Ramos (cell line): ENCODE measurements around the gene RILPL1.
"Not testable (repeated sequence)": the region's sequence is repeated elsewhere in the genome, so short reads cannot be mapped to it uniquely, and the experiment has no call there.

ENCODE experiments used
- in situ Hi-C: fragments of 300-500 bp; cut with MboI; formaldehyde crosslinking; loops from one replicate; pipeline ENCODE4 v1.14.3; 2022; ENCODE audit warnings: low sequenced_read_pairs; ENCODE audit not compliant: unreplicated experiment

The RILPL1 gene

GRCh38 chr12:123474485-123475245, 58.9 kb downstream of the RILPL1 start:
- in situ Hi-C loops = no loop called here

DNA sequence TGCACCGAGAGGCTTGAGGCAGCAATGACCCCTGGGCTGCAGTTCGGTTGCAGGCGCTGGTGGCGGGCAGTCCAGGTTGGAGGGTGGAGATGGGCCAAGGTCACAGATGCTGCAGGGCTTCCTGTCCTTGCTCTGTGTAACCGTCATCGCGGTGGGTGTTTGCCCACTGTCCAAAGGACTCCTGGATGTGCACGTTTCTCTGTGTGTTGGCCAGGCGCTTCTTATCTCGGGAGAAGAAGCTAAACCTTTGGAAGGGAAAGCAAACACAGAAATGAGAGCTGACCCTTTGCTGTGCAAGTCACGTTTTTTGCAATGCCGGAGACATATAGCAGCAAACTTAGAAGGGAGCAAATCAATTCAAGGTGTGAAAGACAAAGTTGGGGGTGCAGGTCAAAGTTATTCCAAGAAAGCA, 61.1 kb downstream of the RILPL1 start:
- in situ Hi-C loops = no loop called here

- in situ Hi-C loops = no loop called here
These were observed 62.0 kb downstream of the RILPL1 start for GRCh38 chr12:123471374-123472068.

DNA sequence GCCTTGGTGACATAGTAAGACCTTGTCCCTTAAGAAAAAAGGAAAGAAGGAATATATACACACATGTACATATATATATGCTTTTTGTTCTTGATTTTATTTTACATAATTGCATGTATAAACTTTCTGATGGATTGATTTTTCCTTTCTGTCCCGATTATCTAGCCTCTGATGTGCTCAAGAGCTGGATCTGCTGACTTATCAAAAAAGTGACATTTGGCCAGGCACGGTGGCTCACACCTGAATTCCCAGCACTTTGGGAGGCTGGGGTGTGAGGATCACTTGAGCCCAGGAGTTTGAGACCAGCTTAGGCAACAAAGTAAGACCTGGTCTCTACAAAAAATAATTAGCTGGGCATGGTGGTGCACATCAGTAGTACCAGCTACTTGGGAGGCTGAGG, 63.5 kb downstream of the RILPL1 start:
- in situ Hi-C loops = no loop called here

DNA sequence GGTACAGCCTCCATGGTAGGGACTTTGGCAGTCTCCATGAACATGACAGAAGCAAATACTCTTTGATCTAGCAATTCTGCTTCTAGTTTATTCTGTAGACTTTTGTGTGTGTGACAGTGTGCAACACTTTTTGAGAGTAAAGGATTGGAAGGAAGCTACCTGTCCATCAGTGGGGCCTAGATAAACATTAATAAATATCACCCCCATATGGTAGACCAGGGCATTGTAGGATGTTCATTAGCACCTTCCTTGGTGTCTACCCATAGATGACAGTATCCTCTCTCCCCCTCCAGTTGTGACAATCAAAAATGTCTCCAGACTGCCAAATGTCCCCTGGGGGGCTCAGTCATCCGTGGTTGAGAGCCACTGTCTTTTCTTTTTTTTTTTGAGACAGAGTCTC, 64.7 kb downstream of the RILPL1 start:
- in situ Hi-C loops = no loop called here

GRCh38 chr12:123465084-123465483, 68.4 kb downstream of the RILPL1 start:
- in situ Hi-C loops = no loop called here

DNA sequence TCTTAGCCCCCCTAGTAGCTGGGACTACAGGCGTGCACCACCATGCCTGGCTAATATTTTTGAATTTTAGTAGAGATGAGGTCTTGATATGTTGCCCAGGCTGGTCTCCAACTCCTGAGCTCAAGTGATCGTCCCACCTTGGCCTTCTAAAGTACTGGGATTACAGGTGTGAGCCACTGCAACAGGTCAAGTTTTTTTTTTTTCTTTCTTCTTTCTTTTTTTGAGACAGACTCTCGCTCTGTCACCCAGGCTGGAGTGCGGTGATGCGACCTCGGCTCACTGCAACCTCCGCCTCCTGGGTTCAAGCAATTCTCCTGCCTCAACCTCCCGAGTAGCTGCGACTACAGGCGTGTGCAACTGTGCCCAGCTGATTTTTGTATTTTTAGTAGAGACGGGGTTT, 70.3 kb downstream of the RILPL1 start:
- in situ Hi-C loops = not testable (repeated sequence)

DNA sequence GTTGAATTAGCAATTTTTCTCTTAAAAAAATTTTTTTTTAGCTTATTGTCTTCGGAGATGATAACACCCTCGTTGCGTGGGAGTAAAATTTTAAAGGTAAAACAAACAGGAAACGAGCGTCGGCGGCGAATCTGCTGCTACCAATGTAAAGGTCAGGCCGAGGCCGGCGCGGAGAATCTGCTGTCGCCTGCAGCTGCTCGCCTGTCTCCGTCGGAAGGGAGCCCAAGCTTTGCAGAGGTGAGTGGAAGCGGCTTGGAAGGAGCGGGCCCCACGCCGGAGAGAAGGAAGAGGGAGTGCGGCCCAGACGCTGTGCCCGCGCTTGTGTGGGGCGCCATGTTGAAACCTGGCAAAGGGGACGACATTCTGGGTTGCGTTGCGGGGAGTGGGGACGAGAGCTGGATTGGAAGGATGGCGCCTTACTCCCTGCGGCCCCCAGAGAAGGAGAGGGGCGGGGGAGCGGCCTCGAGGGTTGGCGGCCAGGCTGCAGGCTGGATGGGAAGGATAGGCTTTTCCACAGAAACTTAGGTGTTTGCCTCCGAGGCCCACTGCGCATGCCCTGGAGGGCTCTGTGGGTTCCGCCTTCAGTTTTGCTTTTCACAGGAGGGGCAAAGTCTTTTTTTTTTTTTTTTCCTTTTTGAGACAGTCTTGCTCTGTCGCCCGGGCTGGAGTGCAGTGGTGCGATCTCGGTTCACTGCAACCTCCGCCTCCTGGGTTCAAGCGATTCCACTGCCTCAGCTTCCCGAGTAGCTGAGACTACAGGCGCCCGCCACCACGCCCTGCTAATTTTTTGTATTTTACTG, 75.3 kb downstream of the RILPL1 start, which contains the start of gene SNRNP35:
SNRNP35 (plus strand) TSS at position 160 of the 800 bp plus-strand sequence. CDS start 7,402 bp downstream, outside the sequence.
- in situ Hi-C loops = no loop called here

GRCh38 chr12:123453165-123453564, 80.4 kb downstream of the RILPL1 start:
- in situ Hi-C loops = no loop called here

- in situ Hi-C loops = not testable (repeated sequence)
These were observed 81.3 kb downstream of the RILPL1 start for GRCh38 chr12:123452276-123452550.

DNA sequence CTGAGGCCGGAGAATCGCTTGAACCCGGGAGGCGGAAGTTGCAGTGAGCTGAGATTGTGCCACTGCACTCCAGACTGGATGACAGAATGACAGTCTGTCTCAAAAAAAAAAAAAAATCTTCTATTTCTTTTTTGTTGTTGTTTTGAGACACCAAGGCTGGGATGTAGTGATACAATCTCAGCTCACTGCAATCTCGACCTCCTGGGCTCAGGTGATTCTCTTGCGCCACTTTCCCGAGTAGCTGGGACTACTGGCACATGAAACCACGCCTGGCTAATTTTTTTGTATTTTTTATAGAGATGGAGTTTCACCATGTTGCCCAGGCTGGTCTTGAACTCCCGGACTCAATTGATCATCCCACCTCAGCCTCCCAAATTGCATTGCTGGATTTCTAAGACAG, 82.9 kb downstream of the RILPL1 start:
- in situ Hi-C loops = no loop called here

DNA sequence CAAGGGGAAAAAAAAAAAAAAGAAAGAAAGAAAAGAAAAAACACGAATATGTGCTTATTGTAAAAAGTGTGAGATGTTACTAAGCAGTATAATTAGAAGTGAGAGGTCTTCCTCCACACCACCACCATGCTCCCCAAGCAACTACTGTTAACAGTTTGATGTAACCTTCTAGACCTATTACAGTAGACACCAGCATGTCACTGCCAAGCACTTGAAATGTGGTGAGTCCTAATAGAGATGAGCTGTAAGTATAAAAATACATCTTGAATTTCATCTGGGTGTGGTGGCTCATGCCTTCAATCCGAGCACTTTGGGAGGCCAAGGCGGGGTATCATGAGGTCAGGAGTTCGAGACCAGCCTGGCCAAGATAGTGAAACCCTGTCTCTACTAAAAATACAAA, 83.7 kb downstream of the RILPL1 start:
- in situ Hi-C loops = no loop called here

- in situ Hi-C loops = no loop called here
These were observed 84.2 kb downstream of the RILPL1 start for GRCh38 chr12:123449249-123449733.

DNA sequence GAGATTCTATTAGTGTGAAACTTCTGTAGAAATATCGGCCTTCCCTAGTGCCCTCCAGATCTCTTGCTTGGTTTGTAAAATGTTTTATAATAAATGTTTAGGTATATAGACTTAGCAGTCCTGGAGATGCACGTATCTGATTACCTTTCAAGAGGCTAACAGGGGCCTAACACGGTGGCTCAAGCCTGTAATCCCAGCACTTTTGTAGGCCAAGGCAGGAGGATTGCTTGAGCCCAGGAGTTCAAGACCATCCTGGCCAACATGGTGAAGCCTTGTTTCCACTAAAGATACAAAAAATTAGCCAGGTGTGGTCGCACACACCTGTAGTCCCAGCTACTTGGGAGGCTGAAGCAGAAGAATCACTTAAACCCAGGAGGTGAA, 87.2 kb downstream of the RILPL1 start:
- in situ Hi-C loops = no loop called here

GRCh38 chr12:123445388-123446332, 87.9 kb downstream of the RILPL1 start:
- in situ Hi-C loops = no loop called here

DNA sequence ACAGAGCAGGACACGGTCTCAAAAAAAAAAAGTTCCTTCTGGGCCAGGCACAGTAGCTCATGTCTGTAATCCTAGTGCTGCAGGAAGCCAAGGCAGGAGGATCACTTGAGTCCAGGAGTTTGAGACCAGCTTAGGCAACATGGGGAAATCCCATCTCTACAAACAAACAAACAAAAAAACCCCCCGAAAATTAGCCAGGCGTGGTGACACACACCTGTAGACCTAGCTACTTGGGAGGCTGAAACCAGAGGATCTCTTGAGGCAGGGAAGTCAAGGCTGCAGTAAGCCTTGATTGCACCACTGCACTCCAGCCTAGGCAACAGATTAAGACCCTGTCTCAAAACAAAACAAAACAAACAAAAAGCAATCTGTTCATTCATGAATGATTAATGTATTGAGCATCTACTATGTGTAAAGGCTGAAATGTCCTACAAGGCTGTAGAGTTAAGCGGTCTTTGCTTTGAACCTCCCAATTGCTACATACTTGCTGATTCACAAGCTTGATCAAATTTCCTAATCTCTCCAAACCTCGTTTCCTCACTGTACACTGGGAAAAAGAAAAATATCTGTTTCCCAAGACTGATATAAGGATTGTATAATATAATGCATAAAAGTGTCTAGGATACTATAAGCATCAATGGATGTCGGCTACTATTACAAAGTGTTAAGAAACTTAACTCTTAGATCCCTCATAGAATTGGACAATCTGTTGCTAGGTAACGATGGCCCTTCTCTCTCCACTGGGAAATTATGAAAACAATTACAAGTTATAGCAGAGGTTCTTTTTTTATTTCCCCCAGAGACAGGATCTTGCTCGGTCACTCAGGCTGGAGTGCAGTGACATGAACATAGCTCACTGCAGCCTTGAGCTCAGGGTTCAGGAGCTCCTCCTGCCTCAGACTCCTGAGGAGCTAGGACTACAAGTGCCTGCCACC, 89.2 kb downstream of the RILPL1 start:
- in situ Hi-C loops = no loop called here

DNA sequence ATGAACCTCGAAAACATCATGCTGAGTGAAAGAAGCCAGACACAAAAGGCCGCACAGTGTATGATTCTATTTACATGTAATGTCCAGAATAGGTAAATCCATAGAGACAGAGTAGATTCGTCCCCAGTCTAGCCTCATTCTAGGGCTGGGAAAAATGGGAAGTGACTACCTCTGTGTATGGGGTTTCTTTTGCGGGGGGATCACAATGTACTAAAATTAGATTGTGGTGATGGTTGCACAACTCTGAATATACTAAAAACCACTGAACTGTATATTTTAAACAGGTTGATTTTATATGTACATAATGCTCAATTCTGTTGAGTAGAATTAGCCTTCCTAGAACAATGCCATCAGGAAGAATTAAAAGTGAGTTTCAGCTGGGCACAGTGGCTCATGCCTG, 90.7 kb downstream of the RILPL1 start:
- in situ Hi-C loops = no loop called here

DNA sequence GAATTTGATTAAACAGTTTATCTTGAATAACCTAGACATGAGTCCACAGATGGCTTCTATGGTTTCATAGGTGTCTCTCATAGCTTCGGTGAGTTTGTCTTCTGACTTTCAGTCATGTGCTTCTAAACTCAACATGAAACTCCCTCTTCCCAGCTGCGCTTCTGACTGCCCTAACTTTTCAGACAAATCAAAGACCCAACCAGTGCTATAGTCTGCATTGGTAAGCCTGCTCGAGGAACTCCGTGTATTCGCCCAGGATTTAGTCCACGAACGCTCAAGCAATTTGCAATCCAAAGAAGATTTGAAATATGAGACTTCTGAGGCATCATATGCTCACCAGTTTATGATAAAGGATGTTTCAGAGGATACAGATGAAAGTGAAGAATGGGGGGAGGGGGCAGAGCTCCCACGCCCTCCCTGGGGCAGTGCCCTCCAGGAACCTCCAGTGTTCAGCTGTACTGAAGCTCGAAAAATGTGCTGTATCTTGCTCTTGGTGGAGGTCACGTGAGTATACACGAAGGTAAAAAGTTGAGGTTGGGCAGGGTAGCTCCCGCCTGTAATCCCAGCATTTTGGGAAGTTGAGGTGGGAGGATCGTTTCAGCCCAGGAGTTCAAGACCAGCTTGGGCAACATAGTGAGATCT, 91.9 kb downstream of the RILPL1 start:
- in situ Hi-C loops = no loop called here
